GM18498 (cell line): ENCODE results near the gene CXXC5.

Experiments used
- ATAC-seq: cut with Tn5 transposase; IDR thresholded peaks from one replicate; pipeline ENCODE4 v1.9.1; 2021; ENCODE audit warnings: mild to moderate bottlenecking, moderate library complexity; ENCODE audit not compliant: unreplicated experiment

CXXC5 gene

GRCh38 chr5:139638090-139638735, 9.9 kb upstream of the CXXC5 start:
- peak; percentile 24 for ATAC-seq

- ATAC-seq = no peak
These were observed 9.2 kb upstream of the CXXC5 start for GRCh38 chr5:139638736-139639618.

- no peak for ATAC-seq
These were observed 8.3 kb upstream of the CXXC5 start for GRCh38 chr5:139639619-139640380.

GRCh38 chr5:139640421-139641115, 7.6 kb upstream of the CXXC5 start:
- ATAC-seq = no peak

GRCh38 chr5:139641116-139642080, 6.8 kb upstream of the CXXC5 start:
- no peak for ATAC-seq

GRCh38 chr5:139642213-139642612, 5.9 kb upstream of the CXXC5 start:
- no peak for ATAC-seq

- ATAC-seq = no peak
These were observed 5.0 kb upstream of the CXXC5 start for GRCh38 chr5:139642891-139643871.

GRCh38 chr5:139644001-139644456, 4.1 kb upstream of the CXXC5 start:
- ATAC-seq = no peak

GRCh38 chr5:139644646-139645429, 3.3 kb upstream of the CXXC5 start:
- ATAC-seq = no peak

GRCh38 chr5:139645430-139645871, 2.7 kb upstream of the CXXC5 start:
- no peak for ATAC-seq

- ATAC-seq = no peak
These were observed 2.0 kb upstream of the CXXC5 start for GRCh38 chr5:139646111-139646510.

- ATAC-seq = no peak
These were observed 1.1 kb upstream of the CXXC5 start for GRCh38 chr5:139646912-139647505.

- no peak for ATAC-seq
These were observed 494 bp upstream of the CXXC5 start for GRCh38 chr5:139647506-139648204.

- ATAC-seq = no peak
These were observed 1.2 kb downstream of the CXXC5 start for GRCh38 chr5:139649082-139649991.

- no peak for ATAC-seq
These were observed 2.0 kb downstream of the CXXC5 start for GRCh38 chr5:139650031-139650688.
